HTERT RPE-1 (cell line): Measurements from ENCODE around the gene KRTAP5-10.
"Not testable (repeated sequence)": the region's sequence is repeated elsewhere in the genome, so short reads cannot be mapped to it uniquely, and the experiment has no call there.

Source experiments
- in situ Hi-C: fragments of 300-500 bp; cut with MboI; formaldehyde crosslinking; loops from 4 replicates; pipeline ENCODE4 v1.14.3; 2020; ENCODE audit warnings: low sequenced_read_pairs

The KRTAP5-10 gene

DNA sequence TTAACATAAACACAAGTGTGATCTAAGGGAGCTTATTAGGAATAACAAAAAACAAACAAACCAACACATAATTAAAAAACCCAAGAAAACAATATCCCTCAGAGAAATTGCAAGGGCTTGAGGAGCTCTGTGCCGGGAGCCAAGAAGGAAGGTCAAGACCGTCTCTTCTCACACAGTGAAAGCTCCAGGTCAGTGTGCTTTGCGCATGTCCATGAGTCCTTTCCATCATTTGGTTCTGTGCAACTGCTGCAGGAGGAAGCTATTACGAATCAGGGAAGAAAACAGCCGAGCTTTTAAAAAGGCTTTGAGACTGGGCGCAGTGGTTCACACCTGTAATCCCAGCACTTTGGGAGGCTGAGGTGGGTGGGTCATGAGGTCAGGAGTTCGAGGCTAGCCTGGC, 23.0 kb upstream of the KRTAP5-10 start:
- in situ Hi-C loops: no loop called here

DNA sequence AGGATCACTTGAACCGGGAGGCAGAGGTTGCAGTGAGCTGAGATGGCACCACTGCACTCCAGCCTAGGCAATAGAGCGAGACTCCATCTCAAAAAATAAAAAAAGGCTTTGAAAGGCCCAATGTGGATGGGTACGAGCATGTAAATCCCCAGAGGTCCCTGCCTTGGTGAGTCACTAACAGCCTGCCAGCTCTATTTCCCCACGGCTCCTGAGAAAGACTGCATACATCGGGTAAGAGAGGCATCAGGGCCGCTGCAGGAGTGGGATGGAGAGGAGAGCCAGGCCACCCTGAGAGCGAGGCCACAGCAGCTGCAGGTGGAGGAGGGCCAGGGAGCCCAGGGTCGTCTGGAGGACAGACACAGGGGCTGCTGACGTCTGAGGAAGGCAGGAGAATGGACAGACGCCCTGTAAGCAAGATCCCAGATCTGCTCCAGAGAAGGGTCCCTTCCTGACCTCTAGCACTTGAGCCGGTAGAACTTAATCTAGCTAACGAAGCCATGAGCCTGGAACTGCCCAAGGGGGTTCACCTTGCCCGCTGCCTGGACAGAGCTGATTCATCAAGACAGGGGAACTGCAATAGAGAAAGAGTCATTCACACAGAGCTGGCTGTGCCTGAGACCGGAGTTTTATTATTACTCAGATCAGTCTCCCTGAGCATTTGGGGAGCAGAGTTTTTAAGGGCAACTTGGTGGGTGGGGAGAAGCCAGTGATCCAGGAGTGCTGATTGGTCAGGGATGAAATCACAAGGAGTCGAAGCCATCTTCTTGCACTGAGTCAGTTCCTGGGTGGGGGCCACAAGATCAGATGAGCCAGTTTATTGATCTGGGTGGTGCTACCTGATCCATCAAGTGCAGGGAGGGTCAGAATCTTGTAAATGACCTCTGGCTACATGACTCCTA, 22.2 kb upstream of the KRTAP5-10 start:
- in situ Hi-C loops: no loop called here

DNA sequence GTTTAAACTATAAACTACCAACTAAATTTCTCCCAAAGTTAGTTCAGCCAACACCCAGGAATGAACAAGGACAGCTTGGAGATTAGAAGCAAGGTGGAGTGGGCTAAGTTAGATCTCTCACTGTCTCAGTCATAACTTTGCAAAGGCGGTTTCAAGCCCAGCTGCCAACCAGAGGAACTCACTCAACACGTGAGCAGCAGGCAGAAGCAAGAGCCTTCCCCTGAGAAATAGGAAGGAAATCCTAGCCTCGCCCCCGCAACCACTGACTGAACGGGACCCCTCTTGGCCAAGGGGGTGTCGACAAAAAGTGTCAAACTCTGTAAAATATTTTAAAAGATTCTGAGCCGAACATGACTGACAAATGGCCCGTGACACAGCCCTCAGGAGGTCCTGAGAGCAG, 21.5 kb upstream of the KRTAP5-10 start:
- in situ Hi-C loops: no loop called here

DNA sequence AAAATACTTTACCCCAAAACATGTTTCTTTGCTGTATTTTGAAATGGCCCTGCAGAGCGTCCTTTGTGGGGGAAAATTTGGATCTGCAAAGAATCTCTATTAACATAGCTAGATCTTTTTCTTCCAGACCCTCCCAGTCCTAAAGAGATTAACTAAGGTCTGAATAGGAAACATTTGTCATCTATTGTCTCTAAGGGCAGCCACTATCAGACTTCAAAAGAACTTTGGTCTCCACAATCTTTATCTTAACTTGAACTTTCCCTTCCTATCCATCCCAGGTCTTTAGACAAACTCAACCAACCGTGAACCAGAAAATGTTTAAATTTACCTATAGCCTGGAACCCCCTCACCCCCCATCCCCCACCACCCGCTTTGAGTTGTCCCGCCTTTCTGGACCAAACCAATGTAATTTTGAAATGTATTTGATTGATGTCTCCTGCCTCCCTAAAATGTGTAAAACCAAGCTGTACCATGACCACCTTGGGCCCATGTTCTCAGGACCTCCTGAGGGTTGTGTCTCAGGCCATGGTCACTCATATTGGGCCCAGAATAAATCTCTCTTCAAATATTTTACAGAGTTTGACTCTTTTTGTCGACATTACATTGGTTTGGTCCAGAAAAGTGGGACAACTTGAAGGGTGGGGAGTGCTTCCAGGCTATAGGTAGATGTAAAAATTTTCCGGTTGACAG, 20.7 kb upstream of the KRTAP5-10 start:
- in situ Hi-C loops: no loop called here

DNA sequence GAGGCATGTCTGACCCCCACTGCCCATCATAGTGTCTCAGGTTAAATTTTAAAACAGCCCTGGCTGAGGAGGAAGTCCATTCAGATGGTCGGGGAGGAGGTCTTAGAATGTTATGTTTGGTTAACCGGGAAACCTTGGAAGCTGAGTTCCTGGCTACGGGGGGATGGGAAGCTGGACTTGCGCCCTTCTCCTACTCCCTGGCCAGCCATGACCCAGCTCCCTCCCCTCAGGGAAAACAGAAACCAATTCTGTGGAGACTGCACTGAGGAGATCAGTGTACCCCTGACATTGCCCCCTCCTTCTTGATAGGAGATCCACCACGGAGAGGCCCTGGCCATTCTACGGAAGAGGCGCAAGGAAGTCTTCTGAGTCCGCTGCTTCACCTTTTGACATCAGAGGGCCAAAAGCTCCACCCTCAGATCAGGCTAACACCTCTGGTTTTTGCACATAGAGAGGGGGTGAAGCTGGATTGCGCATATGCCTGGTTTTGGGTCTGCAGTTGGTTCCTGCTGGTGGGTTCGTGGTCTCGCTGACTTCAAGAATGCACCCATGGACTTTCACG, 19.9 kb upstream of the KRTAP5-10 start:
- in situ Hi-C loops: no loop called here

DNA sequence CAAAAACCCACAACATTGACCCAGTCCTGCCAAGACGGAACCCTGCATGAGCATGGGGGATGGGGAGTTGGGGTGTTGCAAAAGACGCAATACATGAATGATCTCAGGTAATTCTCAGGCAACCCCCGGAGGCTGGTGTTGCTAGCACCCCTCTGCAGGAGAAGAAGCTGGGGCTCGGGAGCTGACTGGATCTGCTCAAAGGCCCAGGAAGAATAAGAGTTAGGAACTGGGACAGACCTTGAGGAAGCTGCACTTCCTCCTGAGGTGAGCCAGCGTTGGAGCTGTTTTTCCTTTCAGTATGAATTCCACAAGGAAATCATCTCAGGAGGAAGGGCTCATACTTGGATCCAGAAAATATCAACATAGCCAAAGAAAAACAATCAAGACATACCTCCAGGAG, 17.2 kb upstream of the KRTAP5-10 start, which contains the start of gene KRTAP5-9:
Gene KRTAP5-9 (plus strand): TSS at position 301 of the 400 bp plus-strand sequence. CDS start 238 bp downstream, outside the sequence.
- in situ Hi-C loops: no loop called here

DNA sequence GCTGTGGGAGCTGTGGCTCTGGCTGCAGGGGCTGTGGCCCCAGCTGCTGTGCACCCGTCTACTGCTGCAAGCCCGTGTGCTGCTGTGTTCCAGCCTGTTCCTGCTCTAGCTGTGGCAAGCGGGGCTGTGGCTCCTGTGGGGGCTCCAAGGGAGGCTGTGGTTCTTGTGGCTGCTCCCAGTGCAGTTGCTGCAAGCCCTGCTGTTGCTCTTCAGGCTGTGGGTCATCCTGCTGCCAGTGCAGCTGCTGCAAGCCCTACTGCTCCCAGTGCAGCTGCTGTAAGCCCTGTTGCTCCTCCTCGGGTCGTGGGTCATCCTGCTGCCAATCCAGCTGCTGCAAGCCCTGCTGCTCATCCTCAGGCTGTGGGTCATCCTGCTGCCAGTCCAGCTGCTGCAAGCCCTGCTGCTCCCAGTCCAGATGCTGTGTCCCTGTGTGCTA, 16.6 kb upstream of the KRTAP5-10 start:
- in situ Hi-C loops: no loop called here

DNA sequence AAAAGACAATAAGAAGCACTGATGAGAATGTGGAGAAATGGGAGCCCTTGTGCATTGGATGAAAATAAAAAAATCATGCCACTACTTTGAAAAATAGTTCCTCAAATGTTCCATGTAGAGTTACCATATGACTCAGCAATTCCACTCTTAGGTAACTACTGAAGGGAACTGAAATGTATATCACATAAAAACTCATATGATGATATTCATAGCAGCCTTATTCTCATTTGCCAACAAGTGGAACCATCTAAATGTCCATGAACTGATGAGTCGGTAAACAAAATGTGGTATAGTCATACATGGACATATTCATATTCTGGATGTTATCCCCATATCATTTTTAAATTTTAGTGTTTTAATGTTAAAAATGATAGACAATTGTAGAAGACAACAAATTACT, 13.7 kb upstream of the KRTAP5-10 start:
- in situ Hi-C loops: no loop called here

DNA sequence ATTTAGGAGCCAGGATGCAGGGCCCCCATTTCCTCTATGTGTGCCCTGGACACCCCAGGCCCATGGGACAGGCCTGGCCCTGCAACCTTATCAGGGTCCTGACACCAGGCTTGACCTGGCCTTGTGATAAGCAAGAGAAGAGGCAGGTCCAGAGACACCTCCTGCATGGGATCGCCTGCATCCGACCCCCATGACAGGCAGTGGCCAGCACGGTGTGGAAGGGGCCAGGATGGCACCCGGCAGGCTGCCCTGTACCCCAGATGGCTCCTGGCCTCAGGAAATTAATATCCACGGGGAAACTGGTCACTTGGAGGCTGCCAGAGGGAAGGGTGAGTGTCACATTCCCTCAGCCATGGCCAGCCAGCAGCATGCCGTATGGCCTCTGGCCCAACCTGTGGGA, 10.4 kb upstream of the KRTAP5-10 start:
- in situ Hi-C loops: no loop called here

DNA sequence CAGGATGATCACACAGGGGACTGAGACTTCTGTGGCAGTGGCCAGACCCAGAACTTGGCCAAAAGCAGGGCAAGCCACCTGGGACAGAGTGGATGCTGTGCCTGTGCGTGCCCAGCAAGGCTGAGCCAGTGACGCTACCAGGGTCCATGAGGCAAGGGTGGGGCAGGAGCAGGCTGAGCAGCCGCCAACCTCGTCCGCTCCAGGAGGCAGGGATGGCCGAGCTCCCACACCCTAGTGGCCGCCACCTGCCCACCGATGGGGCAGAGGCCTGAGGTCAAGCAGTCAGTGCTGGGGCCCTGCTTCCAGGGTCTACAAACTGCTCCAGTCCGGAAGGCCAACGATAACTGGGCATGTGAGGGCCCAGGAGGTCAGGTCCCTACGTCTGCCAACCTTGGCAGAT, 9.9 kb upstream of the KRTAP5-10 start:
- in situ Hi-C loops: no loop called here

DNA sequence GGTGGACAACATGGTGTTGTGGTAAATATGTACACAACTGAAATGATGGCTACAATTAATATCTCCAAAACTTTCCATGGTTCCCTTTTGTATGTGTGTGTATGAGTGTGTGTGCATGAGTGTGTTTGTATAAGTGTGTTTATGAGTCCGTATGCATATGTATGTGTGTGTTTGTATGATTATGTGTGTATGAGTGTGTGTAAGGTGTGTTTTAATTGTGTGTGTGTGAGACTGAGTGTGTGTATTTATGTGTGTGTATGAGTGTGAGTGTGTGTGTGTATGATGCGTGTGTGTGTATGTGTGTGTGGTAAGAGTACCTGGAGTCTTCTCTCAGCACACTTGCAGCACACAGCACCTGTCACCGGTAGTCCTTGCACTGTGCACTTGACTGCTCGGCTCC, 9.3 kb upstream of the KRTAP5-10 start:
- in situ Hi-C loops: no loop called here

DNA sequence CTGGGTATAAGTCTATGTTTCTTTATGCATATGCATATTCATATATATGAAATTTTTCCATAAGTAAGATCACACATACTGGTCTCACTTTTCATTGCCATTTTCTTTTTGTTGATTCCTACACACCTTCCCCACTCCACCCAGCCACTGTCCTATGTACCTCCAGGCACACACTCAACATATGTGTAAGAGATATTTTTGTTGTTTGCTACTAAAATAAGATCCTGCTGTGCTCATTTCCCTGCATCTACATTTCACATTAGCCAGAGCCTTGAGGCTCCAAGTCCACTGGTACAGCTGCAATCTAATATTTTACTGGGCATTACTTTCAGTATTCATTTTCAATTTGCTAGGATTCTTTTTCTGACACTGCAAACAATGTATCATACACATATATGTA, 8.1 kb upstream of the KRTAP5-10 start:
- in situ Hi-C loops: no loop called here

DNA sequence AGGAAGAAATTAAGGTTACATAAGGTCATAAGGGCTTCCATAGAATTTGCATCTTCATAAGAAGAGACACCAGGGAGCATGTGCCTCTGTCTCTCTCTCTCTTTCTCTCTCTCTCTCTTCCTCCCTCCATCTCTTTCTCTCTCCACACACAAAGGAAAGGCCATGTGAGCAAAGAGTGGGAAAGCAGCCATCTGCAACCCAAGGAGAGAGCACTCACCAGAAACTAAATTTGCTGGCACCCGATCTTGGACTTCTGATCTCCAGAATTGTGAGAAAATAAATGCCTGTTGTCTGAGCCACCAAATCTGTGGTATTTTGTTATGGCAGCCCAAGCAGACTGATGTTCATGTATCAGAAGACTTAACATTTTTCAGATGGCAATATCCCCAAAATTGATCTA, 6.4 kb upstream of the KRTAP5-10 start:
- in situ Hi-C loops: no loop called here

DNA sequence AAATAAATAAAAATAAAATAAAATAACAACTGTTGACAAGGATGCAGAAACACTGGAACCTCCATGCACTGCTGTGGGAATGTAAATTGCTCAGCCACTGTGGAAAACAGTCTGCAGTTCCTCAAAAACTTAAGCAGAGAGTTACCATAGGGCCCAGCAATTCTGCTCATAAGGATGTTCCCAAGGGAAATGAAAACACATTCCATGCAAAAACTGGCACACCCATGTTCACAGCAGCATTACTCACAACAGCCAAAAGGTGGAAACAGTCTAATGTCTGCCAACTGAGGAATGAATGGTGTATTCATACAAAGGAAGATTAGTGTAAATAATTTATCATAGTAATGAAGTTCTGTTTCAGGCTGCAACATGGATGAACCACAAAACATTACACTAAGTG, 3.2 kb upstream of the KRTAP5-10 start:
- in situ Hi-C loops: no loop called here

DNA sequence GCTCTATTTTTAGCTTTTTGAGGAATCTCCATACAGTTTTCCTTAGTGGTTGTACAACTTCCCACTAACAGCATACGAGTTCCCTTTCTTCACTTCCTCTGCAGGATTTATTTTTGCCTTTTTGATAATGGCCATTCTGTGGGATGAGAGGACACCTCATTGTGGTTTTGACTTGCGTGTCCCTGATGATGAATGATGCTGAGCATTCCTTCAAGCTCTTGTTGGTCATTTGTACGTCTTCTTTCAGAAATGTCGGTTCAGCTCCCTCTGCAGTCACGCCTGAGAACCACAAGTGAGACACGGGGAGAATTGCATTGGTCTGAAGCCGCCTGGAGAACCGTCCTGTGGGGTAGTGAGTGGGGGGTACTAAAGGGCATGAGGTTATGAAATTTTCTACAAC, 2.0 kb upstream of the KRTAP5-10 start:
- in situ Hi-C loops: no loop called here

DNA sequence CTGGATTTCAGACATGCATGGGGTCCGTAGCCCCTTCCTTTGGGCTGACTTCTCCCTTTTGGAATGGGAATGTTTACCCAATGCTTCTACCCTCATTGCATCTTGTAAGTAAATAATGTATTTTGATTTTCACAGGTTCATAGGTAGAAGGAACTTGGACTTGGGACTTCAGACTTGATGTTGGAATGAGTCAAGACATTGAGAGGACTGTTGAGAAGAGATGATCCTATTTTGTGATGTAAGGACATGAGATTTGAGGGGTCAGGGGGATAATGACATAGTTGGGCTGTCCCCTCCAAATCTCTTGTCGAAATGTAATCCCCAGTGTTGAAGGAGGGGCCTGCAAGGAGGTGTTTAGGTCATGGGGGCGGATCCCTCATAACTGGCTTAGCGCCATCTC, 933 bp upstream of the KRTAP5-10 start:
- in situ Hi-C loops: no loop called here

DNA sequence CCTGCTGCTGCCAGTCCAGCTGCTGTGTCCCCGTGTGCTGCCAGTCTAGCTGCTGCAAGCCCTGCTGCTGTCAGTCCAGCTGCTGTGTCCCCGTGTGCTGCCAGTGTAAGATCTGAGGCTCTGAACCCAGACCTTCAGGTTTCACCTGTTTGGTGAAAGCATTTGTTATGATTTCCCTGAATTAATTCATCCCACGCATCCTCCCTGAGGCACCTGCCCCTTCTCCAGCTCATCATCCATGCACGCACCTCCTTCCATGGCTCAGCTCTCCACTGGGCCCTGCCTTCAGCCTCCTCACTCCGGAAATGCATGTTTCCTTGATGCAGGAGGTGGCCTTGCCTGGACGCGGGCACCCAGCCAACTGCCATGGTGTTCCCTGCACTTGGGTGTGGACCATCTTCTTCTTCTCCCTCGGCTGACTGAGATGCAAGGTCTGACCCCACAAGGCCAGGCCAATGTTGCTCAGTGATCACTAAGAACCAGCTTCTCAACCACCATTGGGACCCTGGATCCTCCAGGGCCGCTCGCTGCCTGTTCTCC, 788 bp downstream of the KRTAP5-10 start:
- in situ Hi-C loops: no loop called here

DNA sequence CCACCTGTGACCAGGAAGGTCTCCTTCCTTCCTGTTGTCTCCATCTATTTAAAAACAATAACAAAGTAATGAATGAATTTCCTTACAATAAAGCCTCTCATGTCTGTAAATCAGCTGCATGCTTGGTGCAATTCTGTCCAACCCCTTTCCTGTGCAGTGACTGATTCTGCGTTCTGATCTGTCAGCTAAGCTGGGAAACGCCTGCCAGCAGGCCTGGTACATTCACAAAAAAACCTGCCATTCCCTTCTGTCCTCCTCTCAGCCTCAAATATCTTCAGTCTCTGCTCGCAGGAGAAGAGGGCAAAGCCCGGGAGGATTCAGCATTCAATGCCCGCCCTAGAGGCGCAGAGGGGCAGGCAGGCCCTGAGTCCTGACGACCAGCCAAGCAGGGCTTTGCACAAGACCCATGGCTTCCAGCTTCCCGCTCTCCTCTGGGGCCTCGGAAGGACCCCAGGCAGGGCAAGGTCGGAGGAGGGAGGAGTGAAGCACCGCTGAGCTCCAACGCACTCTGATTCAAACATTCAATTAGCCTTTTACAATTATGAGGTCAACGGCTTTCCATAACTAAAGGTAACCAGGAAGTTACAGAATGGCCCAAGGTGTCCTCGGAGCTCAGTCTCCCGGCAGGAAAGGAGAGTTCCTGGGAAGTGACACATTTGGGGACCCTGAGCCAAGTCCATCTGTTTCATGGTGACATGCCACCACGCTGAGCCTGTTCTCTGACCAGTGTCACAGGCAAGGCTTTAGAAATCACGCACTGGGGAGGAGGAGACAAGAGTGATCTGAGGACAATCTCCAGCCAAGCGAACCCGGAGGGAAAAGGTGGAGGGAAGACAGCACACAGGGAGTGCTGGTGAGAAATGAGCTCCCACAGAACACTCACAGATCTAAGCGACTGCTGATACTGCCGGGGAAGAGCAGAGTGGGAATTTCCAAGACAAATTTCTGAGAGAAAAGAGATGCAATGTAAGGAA, 1.6 kb downstream of the KRTAP5-10 start:
- in situ Hi-C loops: not testable (repeated sequence)

DNA sequence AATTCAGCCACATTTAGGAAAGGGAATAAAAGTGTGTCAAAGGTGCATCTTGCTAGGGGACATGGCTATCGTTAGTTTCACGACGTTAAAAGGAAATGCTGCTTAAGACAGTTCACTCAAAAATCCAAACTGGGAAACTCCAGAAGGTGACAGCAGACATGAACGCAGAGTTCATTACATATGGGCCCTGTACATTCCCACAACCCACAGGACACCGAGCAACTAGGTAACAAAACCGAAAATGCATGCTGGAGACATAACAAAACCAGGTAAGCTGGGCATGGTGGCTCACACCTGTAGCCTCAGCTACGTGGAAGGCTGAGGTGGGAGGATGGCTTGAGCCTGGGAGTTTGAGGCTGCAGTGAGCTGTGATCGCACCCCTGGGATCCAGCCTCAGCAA, 2.3 kb downstream of the KRTAP5-10 start:
- in situ Hi-C loops: not testable (repeated sequence)

DNA sequence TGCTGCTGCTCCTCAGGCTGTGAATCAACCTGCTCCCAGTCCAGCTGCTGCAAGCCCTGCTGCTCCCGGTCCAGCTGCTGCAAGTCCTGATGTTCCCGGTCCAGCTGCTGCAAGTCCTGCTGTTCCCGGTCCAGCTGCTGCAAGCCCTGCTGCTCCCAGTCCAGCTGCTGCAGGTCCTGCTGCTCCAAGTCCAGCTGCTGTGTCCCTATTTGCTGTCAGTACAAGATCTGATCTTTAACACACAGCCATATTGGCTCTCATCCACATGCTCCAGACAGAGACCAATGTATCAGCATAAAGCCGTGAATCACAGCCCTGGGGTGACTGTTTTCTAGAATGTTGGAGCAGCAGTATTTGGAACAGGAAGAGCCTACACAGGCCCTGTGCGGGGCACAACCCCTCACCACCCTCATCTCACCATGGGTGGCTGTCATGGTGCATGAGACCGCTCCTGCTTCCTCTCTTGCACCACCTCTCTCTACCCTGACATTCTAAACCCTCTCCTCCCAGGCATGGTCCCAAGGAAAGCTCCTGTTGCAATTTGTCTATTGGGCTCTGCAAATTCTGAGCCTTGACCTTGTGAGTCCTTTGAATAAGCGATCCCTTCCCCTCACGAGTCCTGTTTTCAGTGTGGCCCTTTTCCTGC, 3.5 kb downstream of the KRTAP5-10 start:
- in situ Hi-C loops: no loop called here
